H9 (cell line): ENCODE measurements around the gene SELENOK. TPM values are rescaled to one million over a fixed set of nuclear protein-coding genes. Genes with fewer than 3 reads are reported as not detected.

Experiments used
- DNase-seq: peaks from one replicate; pipeline ENCODE4 v3.0.0-alpha.2; 2017
- H2AFZ ChIP-seq: one replicate; pipeline ENCODE4 v1.6.1; 2013; ENCODE audit warnings: mild to moderate bottlenecking, low read length, control low read depth, moderate library complexity
- H2AK5ac ChIP-seq: 2 replicates; pipeline ENCODE4 v1.6.1; 2013; ENCODE audit warnings: low read length, control low read depth, mixed read lengths; ENCODE audit not compliant: insufficient read length
- H2BK120ac ChIP-seq: one replicate; pipeline ENCODE4 v1.6.1; 2013; ENCODE audit warnings: low read depth, mild to moderate bottlenecking, low read length, control low read depth, inconsistent platforms; ENCODE audit not compliant: poor library complexity, severe bottlenecking
- H2BK12ac ChIP-seq: 2 replicates; pipeline ENCODE4 v1.6.1; 2013; ENCODE audit warnings: low read length, control low read depth, mixed read lengths, low read depth; ENCODE audit not compliant: insufficient read length
- H2BK15ac ChIP-seq: 2 replicates; pipeline ENCODE4 v1.6.1; 2013; ENCODE audit warnings: low read depth, low read length, control low read depth
- H2BK20ac ChIP-seq: one replicate; pipeline ENCODE4 v1.6.1; 2013; ENCODE audit warnings: low read depth, mild to moderate bottlenecking, low read length, control low read depth, inconsistent platforms; ENCODE audit not compliant: poor library complexity, severe bottlenecking
- H2BK5ac ChIP-seq: 2 replicates; pipeline ENCODE4 v1.6.1; 2013; ENCODE audit warnings: low read length, control low read depth, mixed read lengths; ENCODE audit not compliant: insufficient read length
- H3K14ac ChIP-seq: 2 replicates; pipeline ENCODE4 v1.6.1; 2013; ENCODE audit warnings: low read length, control low read depth; ENCODE audit not compliant: insufficient read depth
- H3K18ac ChIP-seq: 2 replicates; pipeline ENCODE4 v1.6.1; 2013; ENCODE audit warnings: low read depth, mild to moderate bottlenecking, mixed read lengths, low read length, control low read depth; ENCODE audit not compliant: insufficient read length
- H3K23ac ChIP-seq: 2 replicates; pipeline ENCODE4 v1.6.1; 2013; ENCODE audit warnings: low read length, control low read depth, mixed read lengths, low read depth; ENCODE audit not compliant: insufficient read length
- H3K23me2 ChIP-seq: 2 replicates; pipeline ENCODE4 v1.6.1; 2013; ENCODE audit warnings: low read depth, mild to moderate bottlenecking, mixed read lengths, low read length, control low read depth; ENCODE audit not compliant: insufficient read length, poor library complexity, severe bottlenecking
- H3K27ac ChIP-seq: 2 replicates; pipeline ENCODE4 v1.5.1; 2013; ENCODE audit warnings: low read length, control low read depth, mixed read lengths, low read depth; ENCODE audit not compliant: insufficient read length
- H3K27me3 ChIP-seq: 2 replicates; pipeline ENCODE4 v1.6.1; 2013; ENCODE audit warnings: low read length, control low read depth, inconsistent platforms; ENCODE audit not compliant: insufficient read depth
- H3K4ac ChIP-seq: 2 replicates; pipeline ENCODE4 v1.6.1; 2013; ENCODE audit warnings: low read depth, mild to moderate bottlenecking, control low read depth, inconsistent platforms, low read length, moderate library complexity
- H3K4me1 ChIP-seq: 2 replicates; pipeline ENCODE4 v1.6.1; 2013; ENCODE audit warnings: low read length, control low read depth, inconsistent platforms; ENCODE audit not compliant: insufficient read depth
- H3K4me2 ChIP-seq: 2 replicates; pipeline ENCODE4 v1.6.1; 2013; ENCODE audit warnings: low read length, control low read depth, mixed read lengths; ENCODE audit not compliant: insufficient read length, insufficient read depth
- H3K56ac ChIP-seq: 2 replicates; pipeline ENCODE4 v1.6.1; 2013; ENCODE audit warnings: low read depth, mild to moderate bottlenecking, mixed read lengths, low read length, control low read depth; ENCODE audit not compliant: insufficient read length
- H3K79me1 ChIP-seq: 2 replicates; pipeline ENCODE4 v1.6.1; 2013; ENCODE audit warnings: low read depth, mild to moderate bottlenecking, moderate library complexity, low read length, control low read depth, inconsistent platforms; ENCODE audit not compliant: insufficient read depth, poor library complexity, severe bottlenecking
- H3K79me2 ChIP-seq: 2 replicates; pipeline ENCODE4 v1.6.1; 2013; ENCODE audit warnings: low read length, control low read depth, inconsistent platforms; ENCODE audit not compliant: insufficient read depth
- H3K9ac ChIP-seq: 2 replicates; pipeline ENCODE4 v1.6.1; 2013; ENCODE audit warnings: low read length, control low read depth, mixed read lengths; ENCODE audit not compliant: insufficient read length; ENCODE audit errors: extremely low read depth
- H3K9me3 ChIP-seq: one replicate; pipeline ENCODE4 v1.6.1; 2013; ENCODE audit warnings: low read depth, low read length, inconsistent platforms; ENCODE audit not compliant: control insufficient read depth
- H3T11ph ChIP-seq: one replicate; pipeline ENCODE4 v1.6.1; 2013; ENCODE audit warnings: mild to moderate bottlenecking, low read length, control low read depth, inconsistent platforms
- H4K20me1 ChIP-seq: one replicate; pipeline ENCODE4 v1.6.1; 2013; ENCODE audit not compliant: control insufficient read depth, insufficient read length, insufficient read depth
- H4K5ac ChIP-seq: 2 replicates; pipeline ENCODE4 v1.6.1; 2013; ENCODE audit warnings: low read depth, mild to moderate bottlenecking, mixed read lengths, low read length, control low read depth; ENCODE audit not compliant: insufficient read length
- H4K8ac ChIP-seq: replicated peaks from 2 replicates; pipeline ENCODE4 v1.6.1; 2013; ENCODE audit warnings: low read length, control low read depth, mixed read lengths, low read depth; ENCODE audit not compliant: insufficient read length
- H4K91ac ChIP-seq: 2 replicates; pipeline ENCODE4 v1.6.1; 2013; ENCODE audit warnings: low read depth, mild to moderate bottlenecking, moderate library complexity, mixed read lengths, low read length, control low read depth; ENCODE audit not compliant: insufficient read length
- H3K27ac Mint-ChIP-seq, 3 experiments: 2 replicates in 2 of 3; 3 replicates in 1 of 3; pipeline ENCODE4 v1.8.0; 2020 to 2021; ENCODE audit warnings: mixed read lengths in 3 of 3, mild to moderate bottlenecking in 1 of 3, moderate library complexity in 1 of 3
- H3K27me3 Mint-ChIP-seq: 2 replicates; pipeline ENCODE4 v1.8.0; 2021; ENCODE audit warnings: low read depth, mild to moderate bottlenecking, moderate library complexity, mixed read lengths
- H3K36me3 Mint-ChIP-seq, 3 experiments: 2 replicates in 2 of 3; 3 replicates in 1 of 3; pipeline ENCODE4 v1.8.0; 2020 to 2021; ENCODE audit warnings: low read depth in 3 of 3, mixed read lengths in 3 of 3; ENCODE audit not compliant: insufficient read depth in 1 of 3
- H3K4me1 Mint-ChIP-seq, 2 experiments: 2 replicates each; pipeline ENCODE4 v1.8.0; 2020; ENCODE audit warnings: mixed read lengths in 2 of 2
- H3K4me3 Mint-ChIP-seq, 2 experiments: 2 replicates in 1 of 2; 3 replicates in 1 of 2; pipeline ENCODE4 v1.8.0; 2020 to 2021; ENCODE audit warnings: mild to moderate bottlenecking in 2 of 2, mixed read lengths in 2 of 2, moderate library complexity in 1 of 2
- H3K9me3 Mint-ChIP-seq, 2 experiments: 2 replicates in 1 of 2; 3 replicates in 1 of 2; pipeline ENCODE4 v1.8.0; 2020; ENCODE audit warnings: mild to moderate bottlenecking in 2 of 2, mixed read lengths in 2 of 2, moderate library complexity in 1 of 2
- WGBS: extraction: QIAGEN DNeasy Blood & Tissue Kit; methylation state at CpG from one replicate; pipeline ENCODE4 v1.1.7; 2013; ENCODE audit warnings: missing lambda C conversion rate, low lambda C conversion rate, mixed read lengths; ENCODE audit not compliant: insufficient read length; ENCODE audit errors: extremely low coverage; 5-methylcytosine and 5-hydroxymethylcytosine counted together
- total RNA-seq: library from RNA; stranded (reverse); gene quantifications from 2 replicates; pipeline ENCODE4 v1.2.1, GENCODE V29; 2021
- TF ChIP-seq, protein P1 (sequence below): fragments of 200-600 bp; sonication (generic); conservative IDR thresholded peaks from 3 replicates; pipeline ENCODE4 v1.8.0; 2021; ENCODE audit warnings: antibody characterized with exemption, mild to moderate bottlenecking

The SELENOK gene
- total RNA-seq, 1 experiment from 2014 or later: 34.6 TPM

- no peak overlapping the region for H3K27ac Mint-ChIP-seq
- no peak overlapping the region for H3K56ac ChIP-seq
- no peak overlapping the region for H2BK12ac ChIP-seq
- TF ChIP-seq, protein P1, sequence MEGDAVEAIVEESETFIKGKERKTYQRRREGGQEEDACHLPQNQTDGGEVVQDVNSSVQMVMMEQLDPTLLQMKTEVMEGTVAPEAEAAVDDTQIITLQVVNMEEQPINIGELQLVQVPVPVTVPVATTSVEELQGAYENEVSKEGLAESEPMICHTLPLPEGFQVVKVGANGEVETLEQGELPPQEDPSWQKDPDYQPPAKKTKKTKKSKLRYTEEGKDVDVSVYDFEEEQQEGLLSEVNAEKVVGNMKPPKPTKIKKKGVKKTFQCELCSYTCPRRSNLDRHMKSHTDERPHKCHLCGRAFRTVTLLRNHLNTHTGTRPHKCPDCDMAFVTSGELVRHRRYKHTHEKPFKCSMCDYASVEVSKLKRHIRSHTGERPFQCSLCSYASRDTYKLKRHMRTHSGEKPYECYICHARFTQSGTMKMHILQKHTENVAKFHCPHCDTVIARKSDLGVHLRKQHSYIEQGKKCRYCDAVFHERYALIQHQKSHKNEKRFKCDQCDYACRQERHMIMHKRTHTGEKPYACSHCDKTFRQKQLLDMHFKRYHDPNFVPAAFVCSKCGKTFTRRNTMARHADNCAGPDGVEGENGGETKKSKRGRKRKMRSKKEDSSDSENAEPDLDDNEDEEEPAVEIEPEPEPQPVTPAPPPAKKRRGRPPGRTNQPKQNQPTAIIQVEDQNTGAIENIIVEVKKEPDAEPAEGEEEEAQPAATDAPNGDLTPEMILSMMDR: no peak
- H2AFZ ChIP-seq: no peak overlapping the region
- peaks cover 0 to 2% of the 10 kb centered on the region in 2 experiments; a peak in 1 of 4 replicates for H3K4me1 Mint-ChIP-seq
- no peaks in the 10 kb centered on the region for H3K23me2 ChIP-seq
- H3K4me1 ChIP-seq: no peaks in the 10 kb centered on the region
- no peak for DNase-seq
- no peak overlapping the region for H3K27ac ChIP-seq
- no peak overlapping the region for H2BK5ac ChIP-seq
- no peaks in the 10 kb centered on the region for H3K79me2 ChIP-seq
- H3K79me1 ChIP-seq: no peaks in the 10 kb centered on the region
- no peak overlapping the region for H3K18ac ChIP-seq
- H2AK5ac ChIP-seq: no peak overlapping the region
- no peak overlapping the region for H3K23ac ChIP-seq
- no peak overlapping the region for H2BK120ac ChIP-seq
- H3K4ac ChIP-seq: no peak overlapping the region
- H3K27me3 Mint-ChIP-seq: no peaks in the 10 kb centered on the region
- H3K4me2 ChIP-seq: no peak overlapping the region
- no peak overlapping the region for H3K4me3 Mint-ChIP-seq
- no peak overlapping the region for H4K8ac ChIP-seq
- no peak overlapping the region for H3T11ph ChIP-seq
- no CpG with 5 or more reads among the region's 6 CpGs for WGBS
- no peak overlapping the region for H2BK15ac ChIP-seq
- H3K9me3 ChIP-seq: no peaks in the 10 kb centered on the region
- H2BK20ac ChIP-seq: no peak overlapping the region
- peaks cover 0 to 23% (median 5%) of the 10 kb centered on the region in 3 experiments; a peak in 6 of 7 replicates for H3K36me3 Mint-ChIP-seq
- H3K27me3 ChIP-seq: no peaks in the 10 kb centered on the region
- H4K91ac ChIP-seq: no peak overlapping the region
- H3K9me3 Mint-ChIP-seq: no peaks in the 10 kb centered on the region
- no peak overlapping the region for H4K5ac ChIP-seq
- no peak overlapping the region for H3K9ac ChIP-seq
- H4K20me1 ChIP-seq: no peaks in the 10 kb centered on the region
- H3K14ac ChIP-seq: no peak overlapping the region
Measured at GRCh38 chr3:53834429-53835095, 57.1 kb downstream of the SELENOK start.

Other genes with a start within 250 kb of the SELENOK start
- 8.2 and 11.0 TPM in 2 replicates for gene CHDH, start 45.4 kb downstream of the SELENOK start, total RNA-seq
- 8.3 and 9.8 TPM in 2 replicates for gene IL17RB, start 45.3 kb downstream of the SELENOK start, total RNA-seq
- 36.7 and 39.2 TPM in 2 replicates for gene ACTR8, start 9.7 kb downstream of the SELENOK start, total RNA-seq
- 3.0 and 3.2 TPM in 2 replicates for gene CACNA2D3, start 230.7 kb upstream of the SELENOK start, total RNA-seq